ENCODE results near the gene STK35. TPM values are rescaled to one million over a fixed set of nuclear protein-coding genes. Genes with fewer than 3 reads are reported as not detected.
"Not testable (repeated sequence)": the region's sequence is repeated elsewhere in the genome, so short reads cannot be mapped to it uniquely, and the experiment has no call there.

The STK35 gene
- polyA plus RNA-seq, 1 donor from 2014 or later, result 10.8 TPM

GRCh38 chr20:2183381-2183780 is 81.8 kb downstream of the STK35 start:
- Histone ChIP-seq H4K20me1 (ENCODE audit: insufficient read depth) (no peaks in the 10 kb centered on the region), H3K27ac (ENCODE audit: low read length) (no peak overlapping the region), H3K27me3 (ENCODE audit: insufficient read depth, low read depth, low read length) (no peaks in the 10 kb centered on the region), H3F3A (ENCODE audit: insufficient read depth, low read length, poor library complexity, severe bottlenecking) (no peaks in the 10 kb centered on the region), H2AFZ (ENCODE audit: low read depth, low read length) (no peak overlapping the region), H3K9me3 (ENCODE audit: low read length) (no peaks in the 10 kb centered on the region), H3K36me3 (ENCODE audit: insufficient read depth, low read length) (no peaks in the 10 kb centered on the region), H3K4me3 (ENCODE audit: low read length) (no peak overlapping the region), H3K9me2 (ENCODE audit: insufficient read depth, low read length) (no peaks in the 10 kb centered on the region), H3K9ac (ENCODE audit: low read length) (no peak overlapping the region), H3K79me2 (replicated peaks; ENCODE audit: insufficient read depth, low read length) (no peaks in the 10 kb centered on the region), H3K4me2 (ENCODE audit: low read length) (no peak overlapping the region)
- TF ChIP-seq EP300 (conservative IDR thresholded peaks at IDR 0.05; ENCODE audit: poor library complexity, severe bottlenecking) (no peak), POLR2AphosphoS5 (IDR thresholded peaks at IDR 0.05) (no peak), REST (IDR thresholded peaks at IDR 0.05; ENCODE audit: borderline replicate concordance) (no peak), SMC3 (conservative IDR thresholded peaks at IDR 0.05; ENCODE audit: poor library complexity) (no peak), MXI1 (conservative IDR thresholded peaks at IDR 0.05; ENCODE audit: poor library complexity, severe bottlenecking) (no peak), TAF1 (IDR thresholded peaks at IDR 0.05; ENCODE audit: low read depth) (no peak), RAD21 (conservative IDR thresholded peaks at IDR 0.05) (no peak), EZH2 (IDR thresholded peaks at IDR 0.05; ENCODE audit: borderline replicate concordance, insufficient read depth, low read length, poor library complexity, severe bottlenecking) (no peak), CTCF (IDR thresholded peaks at IDR 0.05; ENCODE audit: poor library complexity, severe bottlenecking) (no peak)

GRCh38 chr20:2184933-2185332 is 83.3 kb downstream of the STK35 start:
- H3K27me3 ChIP-seq (ENCODE audit: insufficient read depth, low read depth, low read length); H3K9me3 ChIP-seq (ENCODE audit: low read length); H3K4me3 ChIP-seq (ENCODE audit: low read length); H3K4me2 ChIP-seq (ENCODE audit: low read length); H4K20me1 ChIP-seq (ENCODE audit: insufficient read depth); H2AFZ ChIP-seq (ENCODE audit: low read depth, low read length); H3K27ac ChIP-seq (ENCODE audit: low read length); H3K9me2 ChIP-seq (ENCODE audit: insufficient read depth, low read length); H3K9ac ChIP-seq (ENCODE audit: low read length); H3K36me3 ChIP-seq (ENCODE audit: insufficient read depth, low read length); H3F3A ChIP-seq (ENCODE audit: insufficient read depth, low read length, poor library complexity, severe bottlenecking); H3K79me2 ChIP-seq (replicated peaks; ENCODE audit: insufficient read depth, low read length): not testable (repeated sequence)

GRCh38 chr20:2195614-2196013 is 94.0 kb downstream of the STK35 start:
- H3K9ac ChIP-seq (ENCODE audit: low read length), result no peak overlapping the region
- no peaks in the 10 kb centered on the region for H3K36me3 ChIP-seq (ENCODE audit: insufficient read depth, low read length)
- no peak overlapping the region for H3K4me2 ChIP-seq (ENCODE audit: low read length)
- no peaks in the 10 kb centered on the region for H3K9me3 ChIP-seq (ENCODE audit: low read length)
- H3K9me2 ChIP-seq (ENCODE audit: insufficient read depth, low read length), result no peaks in the 10 kb centered on the region
- no peaks in the 10 kb centered on the region for H3K27me3 ChIP-seq (ENCODE audit: insufficient read depth, low read depth, low read length)
- TF ChIP-seq EZH2 (IDR thresholded peaks at IDR 0.05; ENCODE audit: borderline replicate concordance, insufficient read depth, low read length, poor library complexity, severe bottlenecking) (no peak), MXI1 (conservative IDR thresholded peaks at IDR 0.05; ENCODE audit: poor library complexity, severe bottlenecking) (no peak), REST (IDR thresholded peaks at IDR 0.05; ENCODE audit: borderline replicate concordance) (no peak), EP300 (conservative IDR thresholded peaks at IDR 0.05; ENCODE audit: poor library complexity, severe bottlenecking) (no peak), RAD21 (conservative IDR thresholded peaks at IDR 0.05) (no peak), POLR2AphosphoS5 (IDR thresholded peaks at IDR 0.05) (no peak), TAF1 (IDR thresholded peaks at IDR 0.05; ENCODE audit: low read depth) (no peak), CTCF (IDR thresholded peaks at IDR 0.05; ENCODE audit: poor library complexity, severe bottlenecking) (no peak), SMC3 (conservative IDR thresholded peaks at IDR 0.05; ENCODE audit: poor library complexity) (no peak)
- H3K4me3 ChIP-seq (ENCODE audit: low read length), result no peak overlapping the region
- H3F3A ChIP-seq (ENCODE audit: insufficient read depth, low read length, poor library complexity, severe bottlenecking), result no peaks in the 10 kb centered on the region
- H4K20me1 ChIP-seq (ENCODE audit: insufficient read depth), result no peaks in the 10 kb centered on the region
- no peaks in the 10 kb centered on the region for H3K79me2 ChIP-seq (replicated peaks; ENCODE audit: insufficient read depth, low read length)
- H2AFZ ChIP-seq (ENCODE audit: low read depth, low read length), result no peak overlapping the region
- H3K27ac ChIP-seq (ENCODE audit: low read length), result no peak overlapping the region

Data from neural cell (in vitro differentiated cells).